ENCODE measurements around the gene NTM.

The NTM gene

GRCh38 chr11:131944736-131945135 lies 574.3 kb downstream of the NTM start:
- no peak for DNase-seq

- no peak for DNase-seq
Observed at GRCh38 chr11:131945706-131946105, 575.3 kb downstream of the NTM start.

- DNase-seq: no peak
Observed at GRCh38 chr11:131947511-131947910, 577.1 kb downstream of the NTM start.

GRCh38 chr11:131951121-131951520 lies 580.7 kb downstream of the NTM start:
- no peak for DNase-seq

GRCh38 chr11:131954146-131954545 lies 583.7 kb downstream of the NTM start:
- no peak for DNase-seq

GRCh38 chr11:131955904-131956303 lies 585.5 kb downstream of the NTM start:
- no peak for DNase-seq

- DNase-seq: no peak
Observed at GRCh38 chr11:131957201-131957600, 586.8 kb downstream of the NTM start.

- DNase-seq: no peak
Observed at GRCh38 chr11:131957875-131958274, 587.5 kb downstream of the NTM start.

GRCh38 chr11:131962818-131963217 lies 592.4 kb downstream of the NTM start:
- no peak for DNase-seq

- no peak for DNase-seq
Observed at GRCh38 chr11:131964698-131965483, 594.5 kb downstream of the NTM start.

- DNase-seq: no peak
Observed at GRCh38 chr11:131965504-131965903, 595.1 kb downstream of the NTM start.

- DNase-seq: no peak
Observed at GRCh38 chr11:131966667-131967066, 596.3 kb downstream of the NTM start.

- no peak for DNase-seq
Observed at GRCh38 chr11:131969261-131969660, 598.8 kb downstream of the NTM start.

GRCh38 chr11:131973061-131973460 lies 602.6 kb downstream of the NTM start:
- no peak for DNase-seq

- no peak for DNase-seq
Observed at GRCh38 chr11:131975619-131976018, 605.2 kb downstream of the NTM start.

GRCh38 chr11:131976021-131976420 lies 605.6 kb downstream of the NTM start:
- DNase-seq: no peak

GRCh38 chr11:131977231-131977630 lies 606.8 kb downstream of the NTM start:
- no peak for DNase-seq

GRCh38 chr11:131977854-131978253 lies 607.4 kb downstream of the NTM start:
- DNase-seq: no peak

GRCh38 chr11:131978351-131978750 lies 607.9 kb downstream of the NTM start:
- no peak for DNase-seq

GRCh38 chr11:131979364-131979763 lies 608.9 kb downstream of the NTM start:
- DNase-seq: no peak

- no peak for DNase-seq
Observed at GRCh38 chr11:131980199-131980598, 609.8 kb downstream of the NTM start.

- DNase-seq: no peak
Observed at GRCh38 chr11:131980888-131981668, 610.7 kb downstream of the NTM start.

- DNase-seq: no peak
Observed at GRCh38 chr11:131982154-131982553, 611.7 kb downstream of the NTM start.

- no peak for DNase-seq
Observed at GRCh38 chr11:131985846-131986301, 615.5 kb downstream of the NTM start.

Data from NCI-H2107 (cell line).